AG04450 (cell line): Measurements from ENCODE around the gene NKTR. TPM values are rescaled to one million over a fixed set of nuclear protein-coding genes. Genes with fewer than 3 reads are reported as not detected.

Source experiments
- CTCF ChIA-PET: fragments of 300-600, 350-600 bp; formaldehyde crosslinking; extraction: SDS; loops from one replicate; lab custom pipeline; 2022; ENCODE audit warnings: antibody characterized with exemption, inconsistent platforms; lab: Charles Lee
- POLR2A ChIA-PET: fragments of 350-600 bp; formaldehyde crosslinking; extraction: SDS; loops from one replicate; lab custom pipeline; 2021; ENCODE audit warnings: antibody characterized with exemption, inconsistent platforms; lab: Yijun Ruan, JAX
- DNase-seq: peaks from one replicate; pipeline ENCODE4 v3.0.0-alpha.2; 2011; ENCODE audit warnings: low read depth, low spot score
- H3K27ac ChIP-seq: one replicate; pipeline ENCODE4 v1.5.1; 2012; ENCODE audit warnings: low read depth, low read length, control low read depth
- H3K27me3 ChIP-seq: one replicate; pipeline ENCODE4 v1.6.0; 2012; ENCODE audit warnings: low read length; ENCODE audit not compliant: control insufficient read depth, insufficient read depth
- H3K4me3 ChIP-seq: 2 replicates; pipeline ENCODE4 v1.5.1; 2011; ENCODE audit warnings: mild to moderate bottlenecking, low read depth, low read length, control low read depth
- H3K9me3 ChIP-seq: 2 replicates; pipeline ENCODE4 v1.5.1; 2012; ENCODE audit warnings: low read length; ENCODE audit not compliant: control insufficient read depth, insufficient read depth
- CTCF ChIP-seq: IDR thresholded peaks from 2 replicates; pipeline ENCODE4 v1.5.1; 2011; ENCODE audit warnings: low read depth, low read length, control low read depth, inconsistent platforms
- polyA plus RNA-seq: library from polyadenylated mRNA; depleted of rRNA; stranded (reverse); fragments of >200 nt; gene quantifications from 2 replicates; pipeline ENCODE4 v1.2.3, GENCODE V29; 2011

Gene NKTR
- polyA plus RNA-seq, 1 experiment, result 56.2 TPM

- Histone ChIP-seq H3K9me3 (no peaks in the 10 kb centered on the region), H3K27me3 (no peaks in the 10 kb centered on the region), H3K4me3 (no peak overlapping the region), H3K27ac (peak overlapping the region; percentile 39)
- POLR2A ChIA-PET, result no interaction called here
- no peak for TF ChIP-seq CTCF
- CTCF ChIA-PET, result interaction anchor here (0.6 to 1.6 kb wide), 2 partner anchors 14 to 15 kb away, joined by 5 to 6 read pairs; no protein-coding TSS in a partner anchor
- DNase-seq, result no peak
These were observed 38.2 kb upstream of the NKTR start for GRCh38 chr3:42562047-42562907.

- POLR2A ChIA-PET, result no interaction called here
These were observed 30.8 kb upstream of the NKTR start for GRCh38 chr3:42569593-42570142.

GRCh38 chr3:42572278-42572677, 28.2 kb upstream of the NKTR start:
- CTCF ChIA-PET, result interaction anchor here (0.9 to 1.2 kb wide), 3 partner anchors 10 to 186 kb away, joined by 3 to 8 read pairs (median 3); no protein-coding TSS in a partner anchor
- peaks cover 3% of the 10 kb centered on the region; the same call in 1 of the 2 replicates for H3K9me3 ChIP-seq
- H3K27me3 ChIP-seq, result no peaks in the 10 kb centered on the region
- POLR2A ChIA-PET, result no interaction called here
- no peak for DNase-seq
- no peak overlapping the region for H3K4me3 ChIP-seq
- peak; percentile 70 for TF ChIP-seq CTCF
- no peak overlapping the region for H3K27ac ChIP-seq

More at GRCh38 chr3:42569593-42570142, 30.8 kb upstream of the NKTR start:
- Histone ChIP-seq H3K27ac (no peak overlapping the region), H3K4me3 (no peak overlapping the region), H3K27me3 (no peaks in the 10 kb centered on the region), H3K9me3 (peaks cover under 1% of the 10 kb centered on the region; the same call in 1 of the 2 replicates)
- no peak for DNase-seq
- CTCF ChIA-PET, result no interaction called here
- no peak for TF ChIP-seq CTCF

- TF ChIP-seq CTCF, result no peak
- CTCF ChIA-PET, result interaction anchor here (1.0 kb wide), 1 partner anchor 28 kb away, joined by 3 read pairs; no protein-coding TSS in a partner anchor
- POLR2A ChIA-PET, result no interaction called here
- no peak overlapping the region for H3K4me3 ChIP-seq
- no peak overlapping the region for H3K27ac ChIP-seq
- peaks cover 3% of the 10 kb centered on the region; the same call in 1 of the 2 replicates for H3K9me3 ChIP-seq
- no peak for DNase-seq
- H3K27me3 ChIP-seq, result no peaks in the 10 kb centered on the region
These were observed 25.2 kb upstream of the NKTR start for GRCh38 chr3:42575137-42575741.
